Right ventricle myocardium superior (tissue), 1 donor: ENCODE measurements around the gene YAF2. TPM values are rescaled to one million over a fixed set of nuclear protein-coding genes. Genes with fewer than 3 reads are reported as not detected.
"Not testable (repeated sequence)": the region's sequence is repeated elsewhere in the genome, so short reads cannot be mapped to it uniquely, and the experiment has no call there.

Source experiments
- ATAC-seq: fragments of 200-7000 bp; cut with Tn5 transposase; one replicate; pipeline ENCODE4 v1.9.1; 2020; ENCODE audit warnings: mild to moderate bottlenecking; ENCODE audit not compliant: poor library complexity
- DNase-seq: peaks from one replicate; pipeline ENCODE4 v3.0.0-alpha.2; 2020
- intact Hi-C: fragments of 100-400 bp; cut with DNase I; formaldehyde crosslinking; loops from one replicate; pipeline ENCODE4 v1.11.2; 2022
- total RNA-seq: library from RNA; stranded (reverse); fragmentation: NEBNext Ultra II Directional; extraction: Animal tissue kit (Norgen Biotek cat#: 25700); gene quantifications from one replicate; pipeline ENCODE4 v1.2.1, GENCODE V29; 2021
- donor health status: DM: no; HTN: yes; CAD: no; lungs with severe emphysema.

YAF2 gene
- total RNA-seq, 1 donor from 2014 or later = 75.8 TPM

DNA sequence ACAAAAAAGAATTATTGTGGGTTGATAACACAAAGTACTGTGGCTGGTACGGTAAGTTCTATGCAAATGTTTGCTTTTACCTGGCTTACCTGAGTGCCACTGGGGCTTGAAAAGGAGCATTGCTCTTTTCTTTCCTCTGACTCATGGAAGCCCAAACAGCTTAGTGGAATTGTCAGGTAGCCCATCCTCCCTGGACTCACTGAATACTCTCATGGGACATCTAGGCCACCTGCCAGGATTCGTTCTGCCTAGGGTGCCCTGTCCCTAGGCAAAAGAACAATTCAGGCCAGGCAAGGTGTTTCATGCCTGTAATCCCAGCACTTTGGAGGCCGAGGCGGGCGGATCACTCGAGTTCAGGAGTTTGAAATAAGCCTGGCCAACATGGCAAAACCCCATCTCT is 22.5 kb upstream of the YAF2 start:
- ATAC-seq (no peak), DNase-seq (no peak)
- intact Hi-C loops = no loop called here

DNA sequence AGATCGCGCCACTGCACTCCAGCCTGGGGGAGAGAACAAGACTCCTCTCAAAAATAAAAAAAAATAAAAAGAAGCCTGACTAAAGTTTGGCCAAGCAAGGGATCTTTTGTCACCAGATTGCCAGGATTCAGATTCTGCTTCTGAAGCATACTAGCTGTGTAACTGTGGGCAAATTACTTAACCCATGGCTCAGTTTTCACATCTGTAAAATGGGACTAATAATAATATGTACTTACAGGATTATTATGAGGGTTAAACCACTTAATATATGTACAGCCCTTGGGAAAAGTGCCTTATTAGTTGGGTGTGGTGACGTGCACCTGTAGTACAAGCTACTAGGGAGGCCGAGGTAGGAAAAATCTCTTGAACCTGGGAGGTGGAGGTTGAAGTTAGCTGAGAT is 21.7 kb upstream of the YAF2 start:
- intact Hi-C loops = no loop called here
- DNase-seq (no peak), ATAC-seq (no peak)

DNA sequence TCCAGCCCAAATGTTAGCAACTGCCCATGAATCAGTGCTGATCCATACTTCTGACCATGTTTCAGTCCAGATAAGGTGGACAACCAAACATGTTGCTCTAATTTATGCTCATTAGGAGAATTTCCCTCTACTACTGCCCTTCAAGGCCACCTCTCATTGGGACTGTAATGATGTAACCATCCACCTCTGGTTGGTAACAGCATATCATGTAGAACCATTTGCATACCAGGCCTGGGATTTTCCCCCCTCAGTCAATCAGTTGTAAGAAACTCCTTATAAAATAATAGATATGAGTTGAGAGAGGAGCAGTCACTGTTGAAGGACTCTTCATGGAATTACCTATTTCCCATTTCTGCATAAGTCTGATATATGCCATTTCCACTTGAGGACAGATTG is 17.8 kb upstream of the YAF2 start:
- DNase-seq (no peak), ATAC-seq (no peak)
- intact Hi-C loops = no loop called here

DNA sequence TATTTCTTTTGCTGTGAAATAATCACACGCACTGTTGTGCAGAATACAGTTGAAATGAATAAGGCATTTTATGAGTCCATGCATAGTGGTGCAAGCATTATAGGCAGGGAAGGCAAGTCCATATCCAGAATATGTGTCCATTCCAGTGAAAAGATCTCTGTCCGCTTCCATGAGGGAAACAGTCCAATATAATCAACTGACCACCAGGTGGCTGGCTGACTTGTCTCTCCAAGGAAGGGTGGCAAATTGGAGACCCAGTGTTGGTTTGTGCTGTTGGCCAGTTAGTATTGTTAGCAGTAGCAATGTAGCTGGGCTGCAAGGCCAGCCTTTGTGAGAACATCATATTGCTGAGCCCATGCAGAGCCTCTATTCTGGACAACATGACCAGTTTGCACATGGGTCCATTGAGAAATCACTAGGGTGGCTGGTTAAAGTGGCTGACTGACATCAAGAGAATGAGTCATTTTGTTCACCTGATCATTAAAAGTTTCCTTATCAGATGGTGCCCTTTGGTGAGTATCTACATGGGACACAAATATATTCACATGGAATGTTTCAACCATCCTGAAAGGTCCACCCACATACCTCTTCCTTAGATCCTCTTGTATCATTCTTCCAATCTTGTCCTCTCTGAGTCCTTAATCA is 17.3 kb upstream of the YAF2 start:
- DNase-seq (no peak), ATAC-seq (no peak)
- intact Hi-C loops = no loop called here

DNA sequence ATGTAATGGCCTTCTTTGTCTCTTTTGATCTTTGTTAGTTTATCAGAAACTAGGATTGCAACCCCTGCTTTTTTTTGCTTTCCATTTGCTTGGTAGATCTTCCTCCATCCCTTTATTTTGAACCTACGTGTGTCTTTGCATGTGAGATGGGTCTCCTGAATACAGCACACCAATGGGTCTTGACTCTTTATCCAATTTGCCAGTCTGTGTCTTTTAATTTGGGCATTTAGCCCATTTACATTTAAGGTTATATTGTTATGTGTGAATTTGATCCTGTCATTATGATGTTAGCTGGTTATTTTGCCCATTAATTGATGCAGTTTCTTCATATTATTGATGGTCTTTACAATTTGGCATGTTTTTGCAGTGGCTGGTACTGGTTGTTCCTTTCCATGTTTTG is 14.6 kb upstream of the YAF2 start:
- DNase-seq, intact Hi-C loops, ATAC-seq: not testable (repeated sequence)

DNA sequence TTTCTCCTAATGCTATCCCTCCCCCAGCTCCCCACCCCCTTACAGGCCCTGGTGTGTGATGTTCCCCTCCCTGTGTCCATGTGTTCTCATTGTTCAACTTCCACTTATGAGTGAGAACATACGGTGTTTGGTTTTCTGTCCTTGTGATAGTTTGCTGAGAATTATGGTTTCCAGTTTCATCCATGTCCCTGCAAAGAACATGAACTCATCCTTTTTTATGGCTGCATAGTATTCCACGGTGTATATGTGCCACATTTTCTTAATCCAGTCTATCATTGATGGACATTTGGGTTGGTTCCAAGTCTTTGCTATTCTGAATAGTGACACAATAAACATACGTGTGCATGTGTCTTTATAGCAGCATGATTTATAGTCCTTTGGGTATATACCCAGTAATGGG is 11.0 kb upstream of the YAF2 start:
- intact Hi-C loops, DNase-seq, ATAC-seq: not testable (repeated sequence)

DNA sequence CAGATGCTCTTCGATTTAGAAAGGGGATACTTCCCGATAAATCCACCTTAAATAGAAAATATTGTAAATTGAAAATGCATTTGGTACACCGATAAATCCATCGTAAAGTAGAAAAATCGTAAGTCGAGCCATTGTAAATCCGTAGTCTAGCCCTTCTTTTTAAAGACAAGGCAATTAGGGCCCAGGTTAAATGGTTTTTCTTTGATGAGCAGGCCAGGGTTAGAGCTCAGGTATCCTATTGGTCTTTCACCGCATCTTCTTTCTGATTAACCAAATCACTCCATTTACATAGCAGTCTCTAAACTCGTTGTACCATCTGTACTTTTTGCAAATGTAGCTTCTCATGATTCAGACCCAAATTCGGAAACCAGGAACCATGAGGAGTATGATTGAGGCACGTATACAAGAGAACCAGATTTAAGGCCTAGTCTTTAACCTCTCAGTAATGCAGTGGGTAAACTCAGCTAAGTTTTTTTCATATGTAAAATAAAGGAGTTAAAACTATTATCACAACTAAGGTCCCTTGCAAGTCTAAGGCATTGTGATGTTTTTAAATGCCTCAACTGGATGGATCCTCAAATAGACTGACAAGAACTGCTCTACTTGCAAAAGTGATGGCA is 2.2 kb upstream of the YAF2 start:
- no peak for ATAC-seq
- intact Hi-C loops = no loop called here
- DNase-seq = no peak

DNA sequence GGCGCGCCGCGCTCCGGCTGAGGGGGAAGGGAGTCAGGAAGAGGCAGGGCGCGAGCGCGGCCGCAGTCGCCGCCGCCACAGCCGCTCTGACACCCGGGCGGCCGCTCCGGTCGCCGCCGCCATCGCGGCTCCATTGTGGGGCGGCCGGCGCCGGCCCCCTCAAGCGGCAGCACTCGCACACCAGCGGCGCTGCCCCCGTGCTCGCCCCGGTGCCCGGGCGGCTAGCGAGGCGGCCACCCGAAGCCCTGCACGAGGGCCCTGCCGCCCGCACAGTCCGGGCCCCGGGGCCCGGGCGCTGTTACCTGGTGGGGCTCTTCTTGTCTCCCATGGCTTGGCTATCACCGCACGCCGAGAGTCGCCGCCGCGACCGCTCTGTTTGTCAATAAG is 202 bp downstream of the YAF2 start:
- intact Hi-C loops = loop anchor here (5.0 to 10.0 kb wide), 2 partner anchors 87 to 91 kb away; partner anchors contain the start of genes PPHLN1 and ZCRB1
- DNase-seq = no peak

DNA sequence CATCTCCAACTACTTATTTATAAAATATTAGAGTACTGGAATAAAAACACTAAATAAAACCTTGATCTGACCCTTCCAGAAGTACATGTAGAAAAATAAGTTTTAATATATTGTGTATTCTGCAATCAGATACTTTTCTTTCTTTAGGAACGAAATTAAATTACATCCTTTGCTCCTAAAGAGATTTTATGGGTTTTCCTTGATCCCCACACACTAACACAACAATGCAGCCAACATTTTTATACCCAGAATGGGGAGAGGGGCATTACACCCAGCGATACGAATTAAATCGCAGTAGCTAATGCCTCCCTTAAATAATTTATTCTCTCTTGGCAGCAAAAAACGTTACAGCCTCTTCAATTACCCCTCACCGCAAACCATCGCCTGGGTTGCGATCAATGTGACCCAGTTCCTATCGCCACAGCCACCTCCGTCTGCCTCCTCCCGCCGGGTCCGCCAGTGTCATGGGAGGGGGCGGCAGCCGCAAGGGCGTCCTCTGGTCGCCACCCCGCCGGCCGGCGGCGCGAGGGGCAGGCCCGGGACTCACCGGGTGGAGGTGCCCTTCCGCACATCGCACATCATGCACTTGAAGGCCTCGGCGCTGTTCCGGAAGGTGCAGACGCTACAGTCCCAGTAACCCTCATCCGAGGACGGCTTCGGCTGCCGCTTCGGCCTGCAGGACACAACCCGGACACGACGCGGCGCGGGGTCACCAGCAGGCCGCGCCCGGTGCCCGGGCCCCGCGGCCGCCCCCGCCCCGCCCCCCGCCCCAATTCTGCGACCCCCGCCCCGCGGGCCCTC is 796 bp downstream of the YAF2 start:
- ATAC-seq = peak; percentile 65
- intact Hi-C loops = loop anchor here (5.0 to 10.0 kb wide), 2 partner anchors 88 to 90 kb away; partner anchors contain the start of genes PPHLN1 and ZCRB1

More for the DNA sequence above, 202 bp downstream of the YAF2 start:
- ATAC-seq = peak; percentile 16

DNA sequence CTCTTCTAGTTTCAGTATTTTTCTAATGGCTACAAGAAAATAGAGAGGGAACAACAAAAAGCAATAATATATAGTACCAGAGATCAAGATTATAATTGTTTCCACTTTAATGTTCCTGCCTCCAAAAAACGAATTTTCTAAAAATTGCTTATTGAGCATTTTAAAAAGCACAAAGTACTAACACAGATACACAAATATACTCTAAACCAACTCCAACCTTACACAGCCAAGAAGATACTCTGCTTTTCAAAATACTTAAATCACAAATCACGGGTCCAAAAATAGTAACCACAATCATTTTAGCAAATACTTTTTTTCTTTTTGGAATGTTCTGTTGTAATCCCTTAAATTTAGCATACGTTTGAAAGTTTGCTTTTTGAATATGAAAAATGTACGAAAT is 2.0 kb downstream of the YAF2 start:
- DNase-seq (no peak), ATAC-seq (no peak)
- intact Hi-C loops = loop anchor here (5.0 to 10.0 kb wide), 2 partner anchors 89 kb away; partner anchors contain the start of genes PPHLN1 and ZCRB1

More for the DNA sequence above, 796 bp downstream of the YAF2 start:
- DNase-seq = peak; percentile 86

DNA sequence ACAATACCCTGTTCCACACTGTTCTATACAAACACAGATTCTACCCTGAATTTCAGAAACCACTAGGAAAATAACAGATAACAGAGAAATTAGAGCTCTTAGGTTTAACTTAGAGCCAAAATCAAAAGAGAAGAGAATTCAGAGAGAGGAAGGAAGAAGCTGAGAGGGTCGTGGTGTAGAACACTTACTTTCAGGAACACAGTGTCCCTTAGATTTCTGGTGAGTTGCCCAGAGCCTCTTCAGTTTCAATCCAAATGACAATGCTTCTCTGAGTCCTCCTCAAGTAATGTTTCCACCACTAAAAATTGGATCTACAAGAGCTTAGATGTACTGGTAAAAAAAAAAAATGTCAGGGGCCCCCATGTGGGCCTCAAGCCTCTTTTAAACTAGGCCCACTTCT is 2.6 kb downstream of the YAF2 start:
- DNase-seq (no peak), ATAC-seq (peak; percentile 69)
- intact Hi-C loops = loop anchor here (5.0 to 10.0 kb wide), 2 partner anchors 88 to 89 kb away; partner anchors contain the start of genes PPHLN1 and ZCRB1

DNA sequence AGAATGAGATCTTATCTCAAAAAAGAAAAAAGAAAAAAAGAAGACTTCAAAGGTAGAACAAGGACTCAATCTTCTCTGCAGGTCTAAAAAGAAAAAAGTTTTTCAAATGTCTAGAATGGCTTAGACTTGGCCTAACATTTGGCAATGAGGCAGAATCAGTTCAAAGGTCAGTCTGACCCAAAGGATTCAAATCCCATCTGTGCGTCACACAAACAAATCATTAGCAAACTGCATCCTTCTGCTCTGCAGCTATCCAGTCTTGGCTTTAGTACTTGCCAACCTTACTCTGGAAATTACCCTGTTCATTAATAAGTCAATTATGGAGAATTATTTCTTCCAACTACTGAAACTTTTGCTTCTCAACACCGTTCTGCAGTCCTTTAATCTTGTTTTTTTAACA is 3.1 kb downstream of the YAF2 start:
- no peak for DNase-seq
- peak; percentile 50 for ATAC-seq
- intact Hi-C loops = loop anchor here (5.0 to 10.0 kb wide), 2 partner anchors 88 to 90 kb away; partner anchors contain the start of genes PPHLN1 and ZCRB1

DNA sequence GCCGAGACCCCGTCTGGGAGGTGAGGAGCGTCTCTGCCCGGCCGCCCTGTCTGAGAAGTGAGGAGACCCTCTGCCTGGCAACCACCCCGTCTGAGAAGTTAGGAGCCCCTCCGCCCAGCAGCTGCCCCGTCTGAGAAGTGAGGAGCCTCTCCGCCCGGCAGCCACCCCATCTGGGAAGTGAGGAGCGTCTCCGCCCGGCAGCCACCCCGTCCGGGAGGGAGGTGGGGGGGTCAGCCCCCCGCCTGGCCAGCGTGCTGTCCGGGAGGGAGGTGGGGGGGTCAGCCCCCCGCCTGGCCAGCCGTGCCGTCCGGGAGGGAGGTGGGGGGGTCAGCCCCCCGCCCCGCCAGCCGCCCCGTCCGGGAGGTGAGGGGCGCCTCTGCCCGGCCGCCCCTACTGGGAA is 10.5 kb downstream of the YAF2 start:
- DNase-seq, ATAC-seq, intact Hi-C loops: not testable (repeated sequence)

DNA sequence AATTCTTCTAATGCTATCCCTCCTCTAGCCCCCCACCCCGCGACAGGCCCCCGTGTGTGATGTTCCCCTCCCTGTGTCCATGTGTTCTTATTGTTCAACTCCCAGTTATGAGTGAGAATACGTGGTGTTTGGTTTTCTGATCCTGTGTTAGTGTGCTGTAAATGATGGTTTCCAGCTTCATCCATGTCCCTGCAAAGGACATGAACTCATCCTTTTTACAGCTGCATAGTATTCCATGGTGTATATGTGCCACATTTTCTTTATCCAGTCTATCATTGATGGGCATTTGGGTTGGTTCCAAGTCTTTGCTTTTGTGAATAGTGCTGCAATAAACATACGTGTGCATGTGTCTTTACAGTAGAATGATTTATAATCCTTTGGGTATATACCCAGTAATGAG is 13.5 kb downstream of the YAF2 start:
- ATAC-seq, intact Hi-C loops, DNase-seq: not testable (repeated sequence)

DNA sequence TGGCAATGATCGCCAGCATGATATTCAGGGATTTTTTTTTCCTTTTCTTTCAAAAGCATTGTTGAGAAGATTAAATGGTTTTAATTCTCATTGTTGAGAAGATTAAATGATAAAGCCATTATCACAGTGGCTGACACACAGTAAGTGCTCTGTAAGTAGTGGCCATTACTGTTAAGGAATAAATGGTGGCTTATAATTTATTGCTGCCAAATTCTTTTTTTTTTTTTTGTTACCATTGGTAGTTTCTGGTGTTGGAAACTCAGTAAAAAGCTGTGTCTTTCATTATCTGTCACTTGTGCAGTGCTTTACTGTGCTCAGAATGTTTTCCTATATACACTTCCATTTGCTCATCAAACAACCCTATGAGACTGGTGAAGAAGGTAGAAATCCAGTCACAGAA is 15.3 kb downstream of the YAF2 start:
- intact Hi-C loops = no loop called here
- DNase-seq (no peak), ATAC-seq (no peak)

DNA sequence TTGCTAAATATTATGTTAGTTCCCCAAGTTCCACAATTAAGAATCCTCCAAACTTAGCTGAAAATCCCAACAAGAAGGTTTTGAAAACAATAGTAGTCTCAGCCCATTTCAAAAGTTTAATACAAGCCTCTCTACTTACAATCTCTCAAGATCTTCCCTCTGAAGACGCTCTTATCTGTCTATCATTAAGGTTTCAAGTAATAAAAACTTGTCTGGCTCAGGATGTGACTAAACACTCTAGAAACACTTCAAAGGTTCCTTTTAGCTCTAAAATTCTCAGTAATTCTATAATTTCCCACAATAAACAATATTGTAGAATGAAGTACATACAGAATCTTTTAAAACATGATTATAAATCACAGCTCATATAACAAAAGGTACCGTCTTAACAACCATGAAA is 16.3 kb downstream of the YAF2 start:
- intact Hi-C loops = no loop called here
- ATAC-seq (no peak), DNase-seq (no peak)

DNA sequence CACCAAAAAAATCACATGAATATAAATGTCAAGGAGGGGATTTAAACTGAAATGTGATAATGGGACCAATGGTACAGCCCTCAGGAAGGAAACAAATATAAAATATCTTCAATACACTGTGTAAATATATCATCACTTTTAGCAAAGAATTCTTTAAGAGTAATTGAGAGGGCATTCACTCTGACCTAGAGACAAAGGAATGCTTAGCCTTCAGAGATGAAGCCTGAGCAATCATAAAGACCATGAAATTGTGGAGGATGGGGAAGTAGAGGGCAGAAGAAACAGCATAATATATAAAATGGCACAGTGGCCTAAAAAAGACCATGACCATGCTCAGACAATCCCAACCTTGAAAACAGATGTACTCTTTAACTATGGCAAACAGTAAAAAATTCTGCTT is 20.4 kb downstream of the YAF2 start:
- intact Hi-C loops = no loop called here
- DNase-seq = no peak
- no peak for ATAC-seq

DNA sequence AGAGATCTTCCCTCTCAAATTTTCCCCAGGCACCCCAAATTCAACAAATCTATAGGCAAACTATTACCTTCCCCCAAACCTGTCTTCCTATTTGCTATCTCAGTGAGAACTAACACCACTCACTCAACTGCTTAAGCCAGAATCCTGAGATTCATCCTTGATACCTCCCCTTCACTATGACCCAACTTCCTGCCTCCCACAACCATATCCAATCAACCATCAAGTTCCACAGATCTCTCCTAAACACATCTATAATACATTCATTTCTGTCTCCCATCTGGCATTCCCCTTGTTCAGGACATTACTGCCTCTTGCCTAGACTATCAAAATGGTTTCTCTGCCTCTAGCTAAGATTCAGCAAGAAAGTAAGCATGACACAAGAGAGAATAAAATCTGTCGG is 21.3 kb downstream of the YAF2 start:
- ATAC-seq (no peak), DNase-seq (no peak)
- intact Hi-C loops = no loop called here

DNA sequence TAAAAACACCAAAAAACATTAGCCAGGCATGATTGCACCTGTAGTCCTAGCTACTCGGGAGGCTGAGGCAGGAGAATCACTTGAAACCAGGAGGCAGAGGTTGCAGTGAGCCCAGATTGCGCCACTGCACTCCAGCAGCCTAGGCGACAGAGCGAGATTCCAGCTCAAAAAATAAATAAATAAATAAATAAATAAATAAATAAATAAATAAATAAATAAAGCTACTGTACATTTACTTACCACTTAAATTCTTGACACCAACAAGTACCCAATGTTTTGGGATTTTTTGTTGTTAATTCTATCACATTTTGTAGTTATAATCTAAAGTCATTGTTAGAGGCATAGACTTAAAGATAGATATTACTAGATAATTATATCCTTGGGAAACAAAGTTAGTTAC is 22.3 kb downstream of the YAF2 start:
- intact Hi-C loops = not testable (repeated sequence)

More for the DNA sequence above, 22.3 kb downstream of the YAF2 start:
- ATAC-seq, DNase-seq: not testable (repeated sequence)
